NCI-H82 treated with DMSO at 0.1 percent for 48 hours (cell line): ENCODE results near the gene TTC23.

Experiments
- DNase-seq: peaks from one replicate; lab custom pipeline; 2025; ENCODE audit not compliant: unreplicated experiment; lab: John Stamatoyannopoulos, UW

The TTC23 gene

DNA sequence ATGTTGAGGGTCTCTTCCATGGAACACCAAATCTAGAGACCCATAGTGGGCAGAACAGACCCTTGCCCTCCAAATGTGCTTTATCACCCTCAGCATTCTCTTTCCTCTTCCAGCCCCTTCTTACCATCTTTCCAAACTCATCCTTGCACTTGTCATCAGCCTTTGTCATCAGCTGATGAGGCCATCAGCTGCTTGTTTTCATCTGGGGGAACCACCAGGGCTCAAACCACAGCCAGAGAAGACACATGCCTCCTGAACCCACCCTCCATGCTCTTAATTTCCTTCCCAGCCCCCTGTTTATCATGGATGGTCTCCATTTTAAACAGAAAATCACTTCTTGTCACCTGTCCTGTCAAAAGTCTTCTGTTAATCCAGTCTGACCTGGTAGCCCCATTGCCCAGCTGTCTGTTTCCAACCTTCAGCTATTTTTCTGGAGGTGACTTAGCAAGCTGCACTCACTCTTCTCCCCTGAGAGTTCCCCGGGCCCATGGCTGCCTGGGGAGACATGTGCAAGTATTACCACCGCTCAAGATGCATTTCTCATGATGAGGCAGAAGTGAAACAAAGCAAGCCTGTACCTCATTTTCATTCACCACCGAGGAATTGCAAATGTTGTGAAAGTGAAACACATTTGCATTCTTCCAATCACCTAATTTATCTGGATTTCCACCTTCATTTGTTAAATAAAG, 159.2 kb downstream of the TTC23 start:
- DNase-seq = no peak

- no peak for DNase-seq
Observed at GRCh38 chr15:99087405-99087943, 161.9 kb downstream of the TTC23 start.

DNA sequence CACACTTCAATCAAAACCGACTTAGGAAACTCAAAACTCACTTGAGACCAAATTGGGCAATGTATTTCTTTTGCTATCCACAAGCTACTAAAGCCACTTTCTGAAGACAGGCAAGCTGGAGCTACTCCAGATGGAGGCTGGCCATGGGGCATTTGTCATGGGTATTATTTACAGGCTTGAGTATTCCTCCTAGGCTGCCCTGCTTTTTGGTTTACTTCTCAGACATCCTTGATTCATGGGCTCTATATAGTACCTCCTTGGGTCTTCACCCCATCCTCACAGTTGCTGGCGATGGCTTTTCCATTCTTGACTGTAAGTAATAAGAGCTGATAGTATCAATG, 163.1 kb downstream of the TTC23 start:
- DNase-seq = no peak
